ENCODE results near the gene CHD2.

Gene CHD2

GRCh38 chr15:93072411-93073394 lies 172.6 kb downstream of the CHD2 start:
- TF ChIP-seq TAF1 (IDR thresholded peaks at IDR 0.05; ENCODE audit: low read depth, low read length) (no peak), PAX5 (IDR thresholded peaks at IDR 0.05; ENCODE audit: insufficient read depth, low read length, severe bottlenecking) (no peak), SPI1 (IDR thresholded peaks at IDR 0.05; ENCODE audit: low read depth, low read length) (no peak), POLR2AphosphoS5 (IDR thresholded peaks at IDR 0.05; ENCODE audit: low read depth, low read length) (no peak), POU2F2 (IDR thresholded peaks at IDR 0.05; ENCODE audit: low read depth, low read length) (no peak), POLR2A (IDR thresholded peaks at IDR 0.05; ENCODE audit: low read depth, low read length) (no peak)
- no peak for FAIRE-seq
- no peak for DNase-seq (ENCODE audit: insufficient read length, low spot score)

GRCh38 chr15:93073465-93073952 lies 173.4 kb downstream of the CHD2 start:
- DNase-seq (ENCODE audit: insufficient read length, low spot score) (no peak), FAIRE-seq (no peak)
- TF ChIP-seq SPI1 (IDR thresholded peaks at IDR 0.05; ENCODE audit: low read depth, low read length), result no peak
- no peak for TF ChIP-seq POLR2A (IDR thresholded peaks at IDR 0.05; ENCODE audit: low read depth, low read length)
- no peak for TF ChIP-seq PAX5 (IDR thresholded peaks at IDR 0.05; ENCODE audit: insufficient read depth, low read length, severe bottlenecking)
- no peak for TF ChIP-seq TAF1 (IDR thresholded peaks at IDR 0.05; ENCODE audit: low read depth, low read length)
- no peak for TF ChIP-seq POLR2AphosphoS5 (IDR thresholded peaks at IDR 0.05; ENCODE audit: low read depth, low read length)
- no peak for TF ChIP-seq POU2F2 (IDR thresholded peaks at IDR 0.05; ENCODE audit: low read depth, low read length)

DNA sequence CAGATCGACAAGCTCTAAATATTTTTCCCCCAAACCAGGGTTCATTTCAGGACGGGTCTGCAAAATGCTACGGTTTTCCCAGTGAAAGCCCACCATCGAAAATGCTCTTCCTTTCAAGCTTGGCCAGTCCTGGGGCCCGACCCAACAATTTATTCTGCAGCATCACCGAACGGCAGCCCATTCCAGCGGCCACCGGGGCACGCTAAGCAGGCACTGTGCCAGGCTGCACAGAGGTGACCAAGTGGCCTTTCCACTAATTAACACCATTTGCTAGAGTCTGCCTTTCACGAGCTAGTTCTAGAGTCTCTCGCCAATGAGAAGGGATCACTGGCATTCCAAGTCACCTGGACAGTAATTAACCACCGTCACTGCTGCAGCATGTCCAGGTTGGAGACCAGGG lies 174.5 kb downstream of the CHD2 start:
- DNase-seq (ENCODE audit: insufficient read length, low spot score) (no peak), FAIRE-seq (no peak)
- no peak for TF ChIP-seq SPI1 (IDR thresholded peaks at IDR 0.05; ENCODE audit: low read depth, low read length)
- TF ChIP-seq PAX5 (IDR thresholded peaks at IDR 0.05; ENCODE audit: insufficient read depth, low read length, severe bottlenecking), result no peak
- no peak for TF ChIP-seq POLR2AphosphoS5 (IDR thresholded peaks at IDR 0.05; ENCODE audit: low read depth, low read length)
- TF ChIP-seq POLR2A (IDR thresholded peaks at IDR 0.05; ENCODE audit: low read depth, low read length), result no peak
- TF ChIP-seq POU2F2 (IDR thresholded peaks at IDR 0.05; ENCODE audit: low read depth, low read length), result no peak

GRCh38 chr15:93076217-93076616 lies 176.1 kb downstream of the CHD2 start:
- TF ChIP-seq POLR2AphosphoS5 (IDR thresholded peaks at IDR 0.05; ENCODE audit: low read depth, low read length), result no peak
- no peak for TF ChIP-seq TAF1 (IDR thresholded peaks at IDR 0.05; ENCODE audit: low read depth, low read length)
- TF ChIP-seq SPI1 (IDR thresholded peaks at IDR 0.05; ENCODE audit: low read depth, low read length), result no peak
- TF ChIP-seq POLR2A (IDR thresholded peaks at IDR 0.05; ENCODE audit: low read depth, low read length), result no peak
- no peak for TF ChIP-seq POU2F2 (IDR thresholded peaks at IDR 0.05; ENCODE audit: low read depth, low read length)
- no peak for TF ChIP-seq PAX5 (IDR thresholded peaks at IDR 0.05; ENCODE audit: insufficient read depth, low read length, severe bottlenecking)
- no peak for DNase-seq (ENCODE audit: insufficient read length, low spot score)
- FAIRE-seq, result no peak

GRCh38 chr15:93076875-93077274 lies 176.8 kb downstream of the CHD2 start:
- TF ChIP-seq PAX5 (IDR thresholded peaks at IDR 0.05; ENCODE audit: insufficient read depth, low read length, severe bottlenecking), result no peak
- no peak for TF ChIP-seq POLR2AphosphoS5 (IDR thresholded peaks at IDR 0.05; ENCODE audit: low read depth, low read length)
- TF ChIP-seq SPI1 (IDR thresholded peaks at IDR 0.05; ENCODE audit: low read depth, low read length), result no peak
- TF ChIP-seq TAF1 (IDR thresholded peaks at IDR 0.05; ENCODE audit: low read depth, low read length), result no peak
- no peak for TF ChIP-seq POLR2A (IDR thresholded peaks at IDR 0.05; ENCODE audit: low read depth, low read length)
- TF ChIP-seq POU2F2 (IDR thresholded peaks at IDR 0.05; ENCODE audit: low read depth, low read length), result no peak
- no peak for FAIRE-seq

More at GRCh38 chr15:93076875-93077274, 176.8 kb downstream of the CHD2 start:
- DNase-seq (ENCODE audit: insufficient read length, low spot score), result no peak
